HCT116 (cell line): ENCODE results near the gene GRHL1. TPM values are rescaled to one million over a fixed set of nuclear protein-coding genes. Genes with fewer than 3 reads are reported as not detected.

Experiments
- ATAC-seq: fragments of 200-7000 bp; cut with Tn5 transposase; 2 replicates; pipeline ENCODE4 v1.9.1; 2020; ENCODE audit warnings: mild to moderate bottlenecking, moderate library complexity
- BruUV-seq: library from RNA; stranded (reverse); fragments of 400-500 nt; replicated peaks from 2 replicates; lab custom pipeline; 2021; lab: Mats Ljungman, UMichigan
- CTCF ChIA-PET: fragments of 300-600 bp; sonication (Branson Sonifier 250); formaldehyde crosslinking; loops from one replicate; lab custom pipeline; 2021; ENCODE audit warnings: antibody characterized with exemption; lab: Charles Lee
- POLR2A ChIA-PET: fragments of 300-600, 350-600 bp; sonication (Branson Sonifier 250); formaldehyde crosslinking; loops from one replicate; lab custom pipeline; 2021; ENCODE audit warnings: antibody characterized with exemption; lab: Charles Lee
- RAD21 ChIA-PET, 2 experiments: fragments of 300-600 bp; sonication (Branson Sonifier 250); formaldehyde crosslinking; loops; one replicate each; lab custom pipeline; 2023; ENCODE audit warnings: low total read pairs in 2 of 2; ENCODE audit not compliant: uncharacterized antibody in 2 of 2, unreplicated experiment in 2 of 2, low non-redundant PET in 1 of 2; lab: Charles Lee
- DNase-seq: peaks from one replicate; pipeline ENCODE4 v3.0.0-alpha.2; 2010; ENCODE audit warnings: low read depth, low spot score
- H2AFZ ChIP-seq: fragments of 200-600 bp; shearing (Covaris generic), sonication (generic); 2 replicates; pipeline ENCODE4 v1.6.1; 2017; ENCODE audit warnings: low read depth, mixed run types, mixed read lengths, antibody characterized with exemption, low read length; ENCODE audit not compliant: poor library complexity, severe bottlenecking
- H3K27ac ChIP-seq: 2 replicates; pipeline ENCODE4 v1.5.1; 2012; ENCODE audit warnings: low read depth, low read length
- H3K27me3 ChIP-seq: fragments of 200-600 bp; sonication (generic); 2 replicates; pipeline ENCODE4 v1.6.1; 2016; ENCODE audit warnings: mixed run types, low read length, mixed read lengths; ENCODE audit not compliant: insufficient read depth
- H3K36me3 ChIP-seq, 2 experiments: fragments of 200-500 bp in 1 of 2; fragments of 200-600 bp in 1 of 2; sonication (Bioruptor generic) in 1 of 2; sonication (generic) in 1 of 2; 2 replicates each; pipeline versions ENCODE4 v1.5.1 to v1.6.1; 2014 to 2016; ENCODE audit warnings: low read length in 2 of 2, inconsistent platforms in 1 of 2, mixed read lengths in 1 of 2, mixed run types in 1 of 2; ENCODE audit not compliant: insufficient read depth in 2 of 2, control insufficient read depth in 1 of 2
- H3K4me1 ChIP-seq, 2 experiments: fragments of 200-600 bp in 1 of 2; sonication (generic) in 1 of 2; 2 replicates each; pipeline versions ENCODE4 v1.5.1 to v1.6.1; 2012 to 2017; ENCODE audit warnings: low read length in 2 of 2, inconsistent platforms in 1 of 2, mild to moderate bottlenecking in 1 of 2, mixed read lengths in 1 of 2, mixed run types in 1 of 2, moderate library complexity in 1 of 2; ENCODE audit not compliant: insufficient read depth in 2 of 2, control insufficient read depth in 1 of 2
- H3K4me2 ChIP-seq: fragments of 200-600 bp; sonication (generic); 2 replicates; pipeline ENCODE4 v1.6.1; 2017; ENCODE audit warnings: mixed run types, low read length, mixed read lengths
- H3K4me3 ChIP-seq, 2 experiments: fragments of 200-600 bp in 1 of 2; sonication (generic) in 1 of 2; replicated peaks in 1 of 2; 2 replicates each; pipeline ENCODE4 v1.5.1; 2011 to 2016; ENCODE audit warnings: low read length in 2 of 2, control low read depth in 1 of 2, low read depth in 1 of 2, mild to moderate bottlenecking in 1 of 2, mixed read lengths in 1 of 2, mixed run types in 1 of 2
- H3K79me2 ChIP-seq: fragments of 200-600 bp; sonication (generic); 2 replicates; pipeline ENCODE4 v1.6.1; 2017; ENCODE audit warnings: mild to moderate bottlenecking, mixed run types, low read length, moderate library complexity, mixed read lengths; ENCODE audit not compliant: insufficient read depth
- H3K9ac ChIP-seq: fragments of 200-600 bp; sonication (generic); 2 replicates; pipeline ENCODE4 v1.6.1; 2016; ENCODE audit warnings: low read length, mixed read lengths
- H3K9me2 ChIP-seq: fragments of 200-600 bp; sonication (generic), shearing (Covaris generic); 2 replicates; pipeline ENCODE4 v1.6.1; 2017; ENCODE audit warnings: mixed run types, mild to moderate bottlenecking, moderate library complexity; ENCODE audit not compliant: insufficient read depth
- H3K9me3 ChIP-seq, 2 experiments: fragments of 200-500 bp in 1 of 2; fragments of 200-600 bp in 1 of 2; sonication (Bioruptor generic) in 1 of 2; sonication (generic) in 1 of 2; 2 replicates each; pipeline ENCODE4 v1.6.1; 2014 to 2017; ENCODE audit warnings: low read length in 2 of 2, mixed read lengths in 2 of 2, inconsistent platforms in 1 of 2, low read depth in 1 of 2, mild to moderate bottlenecking in 1 of 2, mixed run types in 1 of 2, moderate library complexity in 1 of 2; ENCODE audit not compliant: control insufficient read depth in 1 of 2, insufficient read depth in 1 of 2
- H4K20me1 ChIP-seq: fragments of 200-600 bp; sonication (generic), shearing (Covaris generic); 2 replicates; pipeline ENCODE4 v1.6.1; 2017; ENCODE audit warnings: mixed run types, mild to moderate bottlenecking, moderate library complexity; ENCODE audit not compliant: insufficient read depth
- CEBPB ChIP-seq: IDR thresholded peaks from 2 replicates; pipeline ENCODE4 v1.6.1; 2012; ENCODE audit warnings: low read depth
- EGR1 ChIP-seq: IDR thresholded peaks from 2 replicates; pipeline ENCODE4 v1.6.1; 2012; ENCODE audit warnings: low read depth
- EZH2 ChIP-seq: fragments of 200-600 bp; sonication (generic); IDR thresholded peaks from 2 replicates; pipeline ENCODE4 v1.6.1; 2017; ENCODE audit warnings: antibody characterized with exemption, mixed run types
- EZH2phosphoT487 ChIP-seq: fragments of 200-600 bp; IDR thresholded peaks from 2 replicates; pipeline ENCODE4 v1.6.1; 2018; ENCODE audit warnings: antibody characterized with exemption, borderline replicate concordance
- JUND ChIP-seq: IDR thresholded peaks from 2 replicates; pipeline ENCODE4 v1.6.1; 2012
- POLR2A ChIP-seq: IDR thresholded peaks from 2 replicates; pipeline ENCODE4 v1.7.0; 2011; ENCODE audit warnings: borderline replicate concordance; ENCODE audit not compliant: insufficient read depth, insufficient read length; ENCODE audit errors: extremely low read depth
- POLR2AphosphoS5 ChIP-seq: IDR thresholded peaks from 2 replicates; pipeline ENCODE4 v1.6.1; 2011; ENCODE audit warnings: mild to moderate bottlenecking, low read depth, low read length, moderate library complexity
- RAD21 ChIP-seq: IDR thresholded peaks from 2 replicates; pipeline ENCODE4 v1.6.1; 2012; ENCODE audit warnings: low read depth, mild to moderate bottlenecking
- SIN3A ChIP-seq: IDR thresholded peaks from 2 replicates; pipeline ENCODE4 v1.6.1; 2012; ENCODE audit warnings: low read depth
- SP1 ChIP-seq: IDR thresholded peaks from 2 replicates; pipeline ENCODE4 v1.6.1; 2012; ENCODE audit warnings: low read depth
- SRF ChIP-seq: IDR thresholded peaks from 2 replicates; pipeline ENCODE4 v1.6.1; 2012; ENCODE audit warnings: low read depth
- TCF7L2 ChIP-seq: IDR thresholded peaks from 2 replicates; pipeline ENCODE4 v1.7.0; 2011; ENCODE audit warnings: borderline replicate concordance, inconsistent platforms; ENCODE audit not compliant: insufficient read depth, insufficient read length; ENCODE audit errors: extremely low read depth
- YY1 ChIP-seq: IDR thresholded peaks from 2 replicates; pipeline ENCODE4 v1.6.1; 2011; ENCODE audit warnings: low read length, low read depth, moderate library complexity, mild to moderate bottlenecking; ENCODE audit not compliant: insufficient replicate concordance; ENCODE audit errors: extremely low read depth
- intact Hi-C: fragments of 100-400 bp; cut with micrococcal nuclease; formaldehyde crosslinking; loops from 2 replicates; pipeline ENCODE4 v1.10.0; 2022
- total RNA-seq: library from RNA; stranded (reverse); gene quantifications from one replicate; pipeline ENCODE4 v1.2.1, GENCODE V29; 2021; ENCODE audit not compliant: unreplicated experiment
- TF ChIP-seq, protein P1 (sequence below): IDR thresholded peaks from 2 replicates; pipeline ENCODE4 v1.6.1; 2012
- TF ChIP-seq, protein P2 (sequence below): IDR thresholded peaks from 2 replicates; pipeline ENCODE4 v1.6.1; 2011; ENCODE audit warnings: mild to moderate bottlenecking, low read length, moderate library complexity; ENCODE audit not compliant: insufficient replicate concordance; ENCODE audit errors: extremely low read depth
- TF ChIP-seq, protein P3 (sequence below), 3 experiments: fragments of 200-600 bp in 1 of 3; sonication (generic) in 1 of 3; IDR thresholded peaks in 2 of 3; conservative IDR thresholded peaks in 1 of 3; 2 replicates each; pipeline ENCODE4 v1.5.1; 2012 to 2017; ENCODE audit warnings: low read depth in 2 of 3, low read length in 2 of 3, antibody characterized with exemption in 1 of 3, borderline replicate concordance in 1 of 3, control low read depth in 1 of 3, mild to moderate bottlenecking in 1 of 3, mixed read lengths in 1 of 3, mixed run types in 1 of 3, moderate library complexity in 1 of 3; ENCODE audit not compliant: insufficient read depth in 1 of 3
- TF ChIP-seq, protein P4 (sequence below): IDR thresholded peaks from 2 replicates; pipeline ENCODE4 v1.6.1; 2012

Gene GRHL1
- total RNA-seq, 1 experiment from 2014 or later: 8.5 TPM

DNA sequence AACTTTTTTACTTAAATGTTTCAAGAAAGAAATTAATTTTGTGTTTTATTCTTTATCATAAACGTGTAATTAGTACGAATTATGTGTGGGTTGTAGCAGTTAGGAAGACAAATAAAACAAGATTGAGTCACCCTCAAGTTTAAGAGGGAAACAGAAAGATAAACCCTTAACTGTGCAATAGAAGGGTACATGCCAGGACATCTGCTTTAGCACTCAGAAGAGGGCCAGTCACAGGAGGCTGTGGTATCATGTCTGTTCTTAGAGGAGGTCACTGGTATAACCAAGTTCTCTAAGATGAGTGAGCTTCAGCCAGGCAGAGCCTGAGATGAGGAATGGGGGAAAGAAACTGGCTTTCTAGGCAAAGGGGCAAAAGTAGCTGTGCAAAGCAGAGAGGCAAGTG lies 42.4 kb upstream of the GRHL1 start:
- CTCF ChIA-PET: no interaction called here
- H3K4me1 ChIP-seq: peaks cover 2 to 7% of the 10 kb centered on the region in 2 experiments
- DNase-seq (no peak), ATAC-seq (no peak)
- no peaks in the 10 kb centered on the region for H4K20me1 ChIP-seq
- H3K4me2 ChIP-seq: no peak overlapping the region
- BruUV-seq: no TSS peak
- peaks cover 2 to 6% of the 10 kb centered on the region in 2 experiments; a peak in 1 of 4 replicates for H3K36me3 ChIP-seq
- intact Hi-C loops: no loop called here
- RAD21 ChIA-PET: no interaction called here
- no peaks in the 10 kb centered on the region for H3K79me2 ChIP-seq
- no peak overlapping the region for H3K4me3 ChIP-seq
- H3K27ac ChIP-seq: no peak overlapping the region
- POLR2A ChIA-PET: no interaction called here
- H2AFZ ChIP-seq: no peak overlapping the region
- TF ChIP-seq EZH2 (no peak), CEBPB (no peak), POLR2AphosphoS5 (no peak), EZH2phosphoT487 (no peak), EGR1 (no peak), YY1 (no peak), SRF (no peak), TCF7L2 (no peak)
- TF ChIP-seq, protein P1, sequence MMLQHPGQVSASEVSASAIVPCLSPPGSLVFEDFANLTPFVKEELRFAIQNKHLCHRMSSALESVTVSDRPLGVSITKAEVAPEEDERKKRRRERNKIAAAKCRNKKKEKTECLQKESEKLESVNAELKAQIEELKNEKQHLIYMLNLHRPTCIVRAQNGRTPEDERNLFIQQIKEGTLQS: no peak
- H3K9me2 ChIP-seq: no peaks in the 10 kb centered on the region
- H3K9ac ChIP-seq: no peak overlapping the region
- no peaks in the 10 kb centered on the region for H3K27me3 ChIP-seq
- H3K9me3 ChIP-seq: no peaks in the 10 kb centered on the region

DNA sequence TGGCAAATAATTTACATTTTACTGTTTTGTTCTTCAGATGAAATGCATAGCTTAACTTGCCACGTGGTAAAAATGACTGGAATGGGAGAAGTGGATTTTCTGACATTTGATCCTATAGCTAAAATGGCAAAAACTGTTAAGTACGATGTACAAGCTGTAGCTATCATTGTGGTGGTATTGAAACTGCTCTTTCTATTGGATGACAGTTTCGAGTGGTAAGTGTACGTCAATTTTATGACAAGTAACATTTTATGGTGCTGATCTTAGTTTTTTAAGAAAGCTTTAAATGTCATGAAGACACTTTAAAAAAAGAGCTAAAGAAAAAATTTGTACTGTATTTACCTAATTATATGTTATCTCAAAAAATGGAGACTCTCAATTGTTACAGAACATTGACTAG lies 40.8 kb upstream of the GRHL1 start:
- DNase-seq (no peak), ATAC-seq (no peak)
- CTCF ChIA-PET: interaction anchor here (1.3 kb wide), 1 partner anchor 74 kb away, joined by 4 read pairs; no protein-coding TSS in a partner anchor
- intact Hi-C loops: no loop called here
- Histone ChIP-seq H3K79me2 (no peaks in the 10 kb centered on the region), H3K36me3 (0 out of 4 replicates have a peak, but pooled peaks cover 2 to 5% of the 10 kb centered on the region in 2 experiments), H2AFZ (no peak overlapping the region), H3K27me3 (no peaks in the 10 kb centered on the region), H3K27ac (no peak overlapping the region), H3K9me3 (no peaks in the 10 kb centered on the region), H4K20me1 (no peaks in the 10 kb centered on the region), H3K9me2 (no peaks in the 10 kb centered on the region), H3K9ac (no peak overlapping the region), H3K4me3 (no peak overlapping the region), H3K4me1 (peaks cover 10 to 18% of the 10 kb centered on the region in 2 experiments), H3K4me2 (no peak overlapping the region)
- RAD21 ChIA-PET: no interaction called here
- POLR2A ChIA-PET: no interaction called here
- BruUV-seq: no TSS peak
- TF ChIP-seq EZH2phosphoT487 (no peak), POLR2A (no peak), JUND (no peak), SP1 (no peak), YY1 (no peak), EZH2 (no peak), SIN3A (no peak), POLR2AphosphoS5 (no peak), SRF (no peak), RAD21 (no peak), EGR1 (no peak)
- TF ChIP-seq, protein P2, sequence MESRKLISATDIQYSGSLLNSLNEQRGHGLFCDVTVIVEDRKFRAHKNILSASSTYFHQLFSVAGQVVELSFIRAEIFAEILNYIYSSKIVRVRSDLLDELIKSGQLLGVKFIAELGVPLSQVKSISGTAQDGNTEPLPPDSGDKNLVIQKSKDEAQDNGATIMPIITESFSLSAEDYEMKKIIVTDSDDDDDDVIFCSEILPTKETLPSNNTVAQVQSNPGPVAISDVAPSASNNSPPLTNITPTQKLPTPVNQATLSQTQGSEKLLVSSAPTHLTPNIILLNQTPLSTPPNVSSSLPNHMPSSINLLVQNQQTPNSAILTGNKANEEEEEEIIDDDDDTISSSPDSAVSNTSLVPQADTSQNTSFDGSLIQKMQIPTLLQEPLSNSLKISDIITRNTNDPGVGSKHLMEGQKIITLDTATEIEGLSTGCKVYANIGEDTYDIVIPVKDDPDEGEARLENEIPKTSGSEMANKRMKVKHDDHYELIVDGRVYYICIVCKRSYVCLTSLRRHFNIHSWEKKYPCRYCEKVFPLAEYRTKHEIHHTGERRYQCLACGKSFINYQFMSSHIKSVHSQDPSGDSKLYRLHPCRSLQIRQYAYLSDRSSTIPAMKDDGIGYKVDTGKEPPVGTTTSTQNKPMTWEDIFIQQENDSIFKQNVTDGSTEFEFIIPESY: no peak
- TF ChIP-seq, protein P3, sequence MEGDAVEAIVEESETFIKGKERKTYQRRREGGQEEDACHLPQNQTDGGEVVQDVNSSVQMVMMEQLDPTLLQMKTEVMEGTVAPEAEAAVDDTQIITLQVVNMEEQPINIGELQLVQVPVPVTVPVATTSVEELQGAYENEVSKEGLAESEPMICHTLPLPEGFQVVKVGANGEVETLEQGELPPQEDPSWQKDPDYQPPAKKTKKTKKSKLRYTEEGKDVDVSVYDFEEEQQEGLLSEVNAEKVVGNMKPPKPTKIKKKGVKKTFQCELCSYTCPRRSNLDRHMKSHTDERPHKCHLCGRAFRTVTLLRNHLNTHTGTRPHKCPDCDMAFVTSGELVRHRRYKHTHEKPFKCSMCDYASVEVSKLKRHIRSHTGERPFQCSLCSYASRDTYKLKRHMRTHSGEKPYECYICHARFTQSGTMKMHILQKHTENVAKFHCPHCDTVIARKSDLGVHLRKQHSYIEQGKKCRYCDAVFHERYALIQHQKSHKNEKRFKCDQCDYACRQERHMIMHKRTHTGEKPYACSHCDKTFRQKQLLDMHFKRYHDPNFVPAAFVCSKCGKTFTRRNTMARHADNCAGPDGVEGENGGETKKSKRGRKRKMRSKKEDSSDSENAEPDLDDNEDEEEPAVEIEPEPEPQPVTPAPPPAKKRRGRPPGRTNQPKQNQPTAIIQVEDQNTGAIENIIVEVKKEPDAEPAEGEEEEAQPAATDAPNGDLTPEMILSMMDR (IDR thresholded peaks at IDR 0.05 in 2 of 3, conservative IDR thresholded peaks at IDR 0.05 in 1 of 3; ENCODE audit: borderline replicate concordance in 1 of 3, insufficient read depth in 1 of 3, low read depth in 2 of 3, low read length in 2 of 3): no peak
- TF ChIP-seq, protein P4, sequence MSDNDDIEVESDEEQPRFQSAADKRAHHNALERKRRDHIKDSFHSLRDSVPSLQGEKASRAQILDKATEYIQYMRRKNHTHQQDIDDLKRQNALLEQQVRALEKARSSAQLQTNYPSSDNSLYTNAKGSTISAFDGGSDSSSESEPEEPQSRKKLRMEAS: no peak
